GM10847 (cell line): ENCODE data around the gene KDM3B.

Experiments used
- POLR2A ChIP-seq: IDR thresholded peaks from 2 replicates; pipeline ENCODE4 v1.6.1; 2011; ENCODE audit not compliant: insufficient read length; ENCODE audit errors: extremely low read depth

KDM3B gene

GRCh38 chr5:138466900-138467710 is 114.6 kb downstream of the KDM3B start:
- TF ChIP-seq POLR2A = no peak

GRCh38 chr5:138467711-138468132 is 115.2 kb downstream of the KDM3B start:
- TF ChIP-seq POLR2A = no peak

- TF ChIP-seq POLR2A = no peak
These were observed 115.9 kb downstream of the KDM3B start for GRCh38 chr5:138468133-138468965.

GRCh38 chr5:138468966-138469539 is 116.6 kb downstream of the KDM3B start:
- TF ChIP-seq POLR2A = no peak

GRCh38 chr5:138469540-138470321 is 117.2 kb downstream of the KDM3B start:
- no peak for TF ChIP-seq POLR2A

- TF ChIP-seq POLR2A = no peak
These were observed 118.0 kb downstream of the KDM3B start for GRCh38 chr5:138470322-138471051.

GRCh38 chr5:138471052-138471361 is 118.5 kb downstream of the KDM3B start:
- no peak for TF ChIP-seq POLR2A

- no peak for TF ChIP-seq POLR2A
These were observed 119.9 kb downstream of the KDM3B start for GRCh38 chr5:138472353-138472752.

- TF ChIP-seq POLR2A = no peak
These were observed 124.4 kb downstream of the KDM3B start for GRCh38 chr5:138476918-138477317.

GRCh38 chr5:138482638-138483037 is 130.2 kb downstream of the KDM3B start:
- no peak for TF ChIP-seq POLR2A
